ENCODE measurements around the gene ATF1. TPM values are rescaled to one million over a fixed set of nuclear protein-coding genes. Genes with fewer than 3 reads are reported as not detected.

ATF1 gene
- total RNA-seq, 1 experiment from 2014 or later = 87.2 TPM

- H3K4me1 Mint-ChIP-seq (ENCODE audit: insufficient read depth, unreplicated experiment) = peaks cover 5% of the 10 kb centered on the region
- CTCF ChIA-PET = interaction anchor here (0.7 kb wide), 2 partner anchors 32 to 188 kb away, joined by 3 to 5 read pairs; no protein-coding TSS in a partner anchor
- no peaks in the 10 kb centered on the region for H3K9me3 Mint-ChIP-seq (ENCODE audit: unreplicated experiment)
- H3K4me3 Mint-ChIP-seq (ENCODE audit: unreplicated experiment) = no peak overlapping the region
- peaks cover 68% of the 10 kb centered on the region for H3K36me3 Mint-ChIP-seq (ENCODE audit: insufficient read depth, unreplicated experiment)
- H3K27me3 Mint-ChIP-seq (ENCODE audit: insufficient read depth, unreplicated experiment) = no peaks in the 10 kb centered on the region
- POLR2A ChIA-PET = no interaction called here
- no TSS peak for BruUV-seq (replicated peaks)
- DNase-seq (ENCODE audit: unreplicated experiment) = no peak
- H3K27ac Mint-ChIP-seq (ENCODE audit: low read depth, unreplicated experiment) = no peak overlapping the region
- intact Hi-C loops (cut with micrococcal nuclease) = no loop called here
- no peak for TF ChIP-seq CTCF (IDR thresholded peaks at IDR 0.05; ENCODE audit: unreplicated experiment)
Measured at GRCh38 chr12:50720501-50720900, 43.4 kb upstream of the ATF1 start.

DNA sequence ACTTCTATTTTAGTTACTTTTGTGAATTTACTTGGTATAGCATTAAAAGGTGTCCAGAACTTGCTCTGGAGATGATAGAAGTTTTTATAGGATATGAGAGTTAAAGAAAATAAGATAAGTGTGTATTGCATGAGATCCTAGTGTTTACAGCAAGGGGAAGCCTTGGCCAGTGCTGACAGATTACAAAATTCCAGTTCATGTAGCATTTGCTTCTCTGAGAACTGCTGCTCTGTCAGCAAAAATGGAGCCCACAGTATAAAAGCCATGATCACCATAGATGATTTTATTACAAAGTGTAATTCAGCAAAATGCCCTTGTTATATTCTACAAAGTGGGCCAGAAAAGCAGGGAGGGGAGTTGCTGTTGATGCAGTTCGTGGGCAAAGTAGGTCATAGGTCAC lies 40.0 kb upstream of the ATF1 start:
- POLR2A ChIA-PET = no interaction called here
- Mint-ChIP-seq H3K9me3 (ENCODE audit: unreplicated experiment) (no peaks in the 10 kb centered on the region), H3K27ac (ENCODE audit: low read depth, unreplicated experiment) (no peak overlapping the region), H3K4me1 (ENCODE audit: insufficient read depth, unreplicated experiment) (peaks cover 9% of the 10 kb centered on the region), H3K36me3 (ENCODE audit: insufficient read depth, unreplicated experiment) (peaks cover 59% of the 10 kb centered on the region), H3K4me3 (ENCODE audit: unreplicated experiment) (no peak overlapping the region), H3K27me3 (ENCODE audit: insufficient read depth, unreplicated experiment) (no peaks in the 10 kb centered on the region)
- CTCF ChIA-PET = no interaction called here
- TF ChIP-seq CTCF (IDR thresholded peaks at IDR 0.05; ENCODE audit: unreplicated experiment) = no peak
- no peak for DNase-seq (ENCODE audit: unreplicated experiment)
- no TSS peak for BruUV-seq (replicated peaks)
- intact Hi-C loops (cut with micrococcal nuclease) = no loop called here

- peaks cover 69% of the 10 kb centered on the region for H3K36me3 Mint-ChIP-seq (ENCODE audit: insufficient read depth, unreplicated experiment)
- H3K27me3 Mint-ChIP-seq (ENCODE audit: insufficient read depth, unreplicated experiment) = no peaks in the 10 kb centered on the region
- ChIA-PET CTCF (interaction anchor here (0.6 kb wide), 1 partner anchor 43 kb away, joined by 3 read pairs; no protein-coding TSS in a partner anchor), POLR2A (no interaction called here)
- DNase-seq (ENCODE audit: unreplicated experiment) = no peak
- H3K9me3 Mint-ChIP-seq (ENCODE audit: unreplicated experiment) = no peaks in the 10 kb centered on the region
- peaks cover 9% of the 10 kb centered on the region for H3K4me1 Mint-ChIP-seq (ENCODE audit: insufficient read depth, unreplicated experiment)
- no TSS peak for BruUV-seq (replicated peaks)
- no peak for TF ChIP-seq CTCF (IDR thresholded peaks at IDR 0.05; ENCODE audit: unreplicated experiment)
- no peak overlapping the region for H3K4me3 Mint-ChIP-seq (ENCODE audit: unreplicated experiment)
- peak overlapping the region; percentile 54 for H3K27ac Mint-ChIP-seq (ENCODE audit: low read depth, unreplicated experiment)
- intact Hi-C loops (cut with micrococcal nuclease) = no loop called here
Measured at GRCh38 chr12:50725011-50725942, 38.6 kb upstream of the ATF1 start.

GRCh38 chr12:50727466-50727865 lies 36.4 kb upstream of the ATF1 start:
- Mint-ChIP-seq H3K27ac (ENCODE audit: low read depth, unreplicated experiment) (peak overlapping the region; percentile 80), H3K4me1 (ENCODE audit: insufficient read depth, unreplicated experiment) (peaks cover 16% of the 10 kb centered on the region), H3K4me3 (ENCODE audit: unreplicated experiment) (no peak overlapping the region), H3K27me3 (ENCODE audit: insufficient read depth, unreplicated experiment) (no peaks in the 10 kb centered on the region), H3K9me3 (ENCODE audit: unreplicated experiment) (no peaks in the 10 kb centered on the region), H3K36me3 (ENCODE audit: insufficient read depth, unreplicated experiment) (peaks cover 69% of the 10 kb centered on the region)
- no peak for TF ChIP-seq CTCF (IDR thresholded peaks at IDR 0.05; ENCODE audit: unreplicated experiment)
- peak; percentile 24 for DNase-seq (ENCODE audit: unreplicated experiment)
- ChIA-PET CTCF (interaction anchor here (0.5 to 1.2 kb wide), 4 partner anchors 13 to 288 kb away, joined by 3 to 4 read pairs (median 4); partner anchors contain the start of gene DIP2B), POLR2A (interaction anchor here (0.8 to 1.1 kb wide), 6 partner anchors 11 to 260 kb away, joined by 3 to 7 read pairs (median 4); partner anchors contain the start of genes ATF1 and DIP2B)
- BruUV-seq (replicated peaks) = no TSS peak
- intact Hi-C loops (cut with micrococcal nuclease) = no loop called here

All from MCF 10A (cell line).